Fibroblast of skin of right biceps (primary cell): ENCODE results near the gene WDR19.
"Not testable (repeated sequence)": the region's sequence is repeated elsewhere in the genome, so short reads cannot be mapped to it uniquely, and the experiment has no call there.

Experiments used
- DNase-seq: peaks from one replicate; pipeline ENCODE4 v3.0.0-alpha.2; 2013

WDR19 gene

GRCh38 chr4:39181905-39182638, at the start of gene WDR19:
TSS of gene WDR19 (plus strand) at chr4:39182529. CDS start at chr4:39182558, 29 bp downstream.
- DNase-seq: peak; percentile 100

- no peak for DNase-seq
Measured at GRCh38 chr4:39133623-39134022, 48.7 kb upstream of the WDR19 start.

GRCh38 chr4:39134683-39135306, 47.5 kb upstream of the WDR19 start:
- no peak for DNase-seq

GRCh38 chr4:39138227-39138626, 44.1 kb upstream of the WDR19 start:
- not testable (repeated sequence) for DNase-seq

GRCh38 chr4:39146211-39146610, 36.1 kb upstream of the WDR19 start:
- peak; percentile 53 for DNase-seq

GRCh38 chr4:39154009-39154408, 28.3 kb upstream of the WDR19 start:
- no peak for DNase-seq

- no peak for DNase-seq
Measured at GRCh38 chr4:39157520-39157919, 24.8 kb upstream of the WDR19 start.

- DNase-seq: no peak
Measured at GRCh38 chr4:39166177-39166576, 16.2 kb upstream of the WDR19 start.

GRCh38 chr4:39166669-39167068, 15.7 kb upstream of the WDR19 start:
- DNase-seq: no peak

GRCh38 chr4:39169426-39169825, 12.9 kb upstream of the WDR19 start:
- peak; percentile 25 for DNase-seq

- DNase-seq: no peak
Measured at GRCh38 chr4:39170301-39170700, 12.0 kb upstream of the WDR19 start.

GRCh38 chr4:39178706-39179105, 3.6 kb upstream of the WDR19 start:
- no peak for DNase-seq

GRCh38 chr4:39179681-39180080, 2.6 kb upstream of the WDR19 start:
- DNase-seq: no peak

- not testable (repeated sequence) for DNase-seq
Measured at GRCh38 chr4:39180629-39181028, 1.7 kb upstream of the WDR19 start.

- no peak for DNase-seq
Measured at GRCh38 chr4:39181520-39181904, 817 bp upstream of the WDR19 start.

- no peak for DNase-seq
Measured at GRCh38 chr4:39201963-39202362, 19.6 kb downstream of the WDR19 start.

GRCh38 chr4:39204543-39204942, 22.2 kb downstream of the WDR19 start:
- DNase-seq: no peak

- DNase-seq: no peak
Measured at GRCh38 chr4:39205000-39205399, 22.7 kb downstream of the WDR19 start.

GRCh38 chr4:39205476-39205875, 23.1 kb downstream of the WDR19 start:
- no peak for DNase-seq

GRCh38 chr4:39227906-39228305, 45.6 kb downstream of the WDR19 start:
- no peak for DNase-seq

- no peak for DNase-seq
Measured at GRCh38 chr4:39228377-39228776, 46.0 kb downstream of the WDR19 start.

GRCh38 chr4:39230462-39230861, 48.1 kb downstream of the WDR19 start:
- no peak for DNase-seq

- no peak for DNase-seq
Measured at GRCh38 chr4:39231660-39232059, 49.3 kb downstream of the WDR19 start.

GRCh38 chr4:39232100-39232499, 49.8 kb downstream of the WDR19 start:
- DNase-seq: no peak

- no peak for DNase-seq
Measured at GRCh38 chr4:39233114-39233513, 50.8 kb downstream of the WDR19 start.
